CD14-positive monocyte (primary cell): ENCODE data around the gene SLC10A6. TPM values are rescaled to one million over a fixed set of nuclear protein-coding genes. Genes with fewer than 3 reads are reported as not detected.

Source experiments
- DNase-seq, 3 donors: peaks; one replicate each; pipeline ENCODE4 v3.0.0-alpha.2; 2011 to 2022
- H2AFZ ChIP-seq: 2 replicates; pipeline ENCODE4 v1.6.0; 2012; ENCODE audit warnings: mild to moderate bottlenecking, low read depth, low read length, inconsistent platforms; ENCODE audit not compliant: insufficient read depth, poor library complexity, severe bottlenecking
- H3K27ac ChIP-seq, 2 donors: 1 replicate in 1 of 2; 2 replicates in 1 of 2; pipeline ENCODE4 v1.5.1; 2012 to 2013; ENCODE audit warnings: low read length in 2 of 2, control low read depth in 1 of 2, inconsistent platforms in 1 of 2, low read depth in 1 of 2, mild to moderate bottlenecking in 1 of 2
- H3K27me3 ChIP-seq, 2 donors: one replicate each; pipeline versions ENCODE4 v1.6.0 to v1.6.1; 2011 to 2013; ENCODE audit warnings: low read length in 2 of 2; ENCODE audit not compliant: control insufficient read depth in 2 of 2, insufficient read depth in 2 of 2
- H3K36me3 ChIP-seq, 2 donors: replicated peaks in 1 of 2; 1 replicate in 1 of 2; 2 replicates in 1 of 2; pipeline versions ENCODE4 v1.5.1 to v1.6.1; 2012 to 2013; ENCODE audit warnings: low read length in 2 of 2, control low read depth in 1 of 2, inconsistent platforms in 1 of 2, mild to moderate bottlenecking in 1 of 2; ENCODE audit not compliant: insufficient read depth in 2 of 2, control insufficient read depth in 1 of 2
- H3K4me1 ChIP-seq, 2 donors: 1 replicate in 1 of 2; 2 replicates in 1 of 2; pipeline versions ENCODE4 v1.5.1 to v1.6.1; 2012 to 2013; ENCODE audit warnings: low read length in 2 of 2, control low read depth in 1 of 2, inconsistent platforms in 1 of 2, mild to moderate bottlenecking in 1 of 2, moderate library complexity in 1 of 2; ENCODE audit not compliant: insufficient read depth in 2 of 2, control insufficient read depth in 1 of 2
- H3K4me2 ChIP-seq: replicated peaks from 2 replicates; pipeline ENCODE3; 2012; ENCODE audit warnings: low read length, moderate library complexity, mild to moderate bottlenecking; ENCODE audit not compliant: poor library complexity, severe bottlenecking; ENCODE audit errors: extremely low read depth
- H3K4me3 ChIP-seq, 3 experiments: fragments of 200-600 bp in 1 of 3; sonication (generic) in 1 of 3; replicated peaks in 1 of 3; 1 replicate in 2 of 3; 2 replicates in 1 of 3; pipeline ENCODE4 v1.5.1; 2011 to 2013; ENCODE audit warnings: low read length in 3 of 3, mild to moderate bottlenecking in 3 of 3, control low read depth in 2 of 3, low read depth in 2 of 3, inconsistent platforms in 1 of 3, moderate library complexity in 1 of 3
- H3K79me2 ChIP-seq: 2 replicates; pipeline ENCODE4 v1.6.0; 2012; ENCODE audit warnings: mild to moderate bottlenecking, control low read depth, inconsistent platforms, low read length, moderate library complexity; ENCODE audit not compliant: insufficient read depth
- H3K9ac ChIP-seq: 2 replicates; pipeline ENCODE4 v1.6.0; 2017; ENCODE audit warnings: low read length, mild to moderate bottlenecking; ENCODE audit not compliant: insufficient read depth, poor library complexity, severe bottlenecking
- H3K9me3 ChIP-seq, 2 donors: replicated peaks in 1 of 2; 1 replicate in 1 of 2; 2 replicates in 1 of 2; pipeline versions ENCODE4 v1.5.1 to v1.6.1; 2012 to 2013; ENCODE audit warnings: low read length in 2 of 2, control low read depth in 1 of 2; ENCODE audit not compliant: control insufficient read depth in 1 of 2, insufficient read depth in 1 of 2
- H4K20me1 ChIP-seq: 2 replicates; pipeline ENCODE4 v1.6.0; 2012; ENCODE audit warnings: mild to moderate bottlenecking, low read length, control low read depth, moderate library complexity; ENCODE audit not compliant: insufficient read depth
- H3K27ac Mint-ChIP-seq, 7 donors: one replicate each; pipeline ENCODE4 v1.8.0; 2020; ENCODE audit warnings: mild to moderate bottlenecking in 7 of 7, mixed read lengths in 7 of 7, moderate library complexity in 6 of 7, inconsistent platforms in 2 of 7
- H3K27me3 Mint-ChIP-seq, 3 donors: one replicate each; pipeline ENCODE4 v1.8.0; 2021 to 2022; ENCODE audit warnings: low read depth in 3 of 3, mild to moderate bottlenecking in 3 of 3, mixed read lengths in 3 of 3, moderate library complexity in 3 of 3, inconsistent platforms in 1 of 3
- H3K36me3 Mint-ChIP-seq, 2 donors: one replicate each; pipeline ENCODE4 v1.8.0; 2020; ENCODE audit warnings: mixed read lengths in 2 of 2, inconsistent platforms in 1 of 2, mild to moderate bottlenecking in 1 of 2
- H3K4me1 Mint-ChIP-seq: one replicate; pipeline ENCODE4 v1.8.0; 2020; ENCODE audit warnings: mild to moderate bottlenecking, mixed read lengths
- H3K4me3 Mint-ChIP-seq, 2 donors: one replicate each; pipeline ENCODE4 v1.8.0; 2020; ENCODE audit warnings: mild to moderate bottlenecking in 2 of 2, mixed read lengths in 2 of 2, moderate library complexity in 1 of 2
- H3K9me3 Mint-ChIP-seq, 7 donors: one replicate each; pipeline ENCODE4 v1.8.0; 2020 to 2022; ENCODE audit warnings: mixed read lengths in 7 of 7, mild to moderate bottlenecking in 6 of 7, moderate library complexity in 6 of 7, inconsistent platforms in 2 of 7
- WGBS: methylation state at CpG from one replicate; pipeline ENCODE4 v1.1.5; 2013; ENCODE audit warnings: missing lambda C conversion rate; ENCODE audit not compliant: insufficient coverage; 5-methylcytosine and 5-hydroxymethylcytosine counted together
- intact Hi-C, 2 donors: fragments of 100-400 bp; cut with micrococcal nuclease; formaldehyde crosslinking; loops; one replicate each; pipeline versions ENCODE4 v1.15.0 to v1.15.1; 2023
- polyA plus RNA-seq, 3 donors: library from polyadenylated mRNA; depleted of rRNA in 1 of 3; unstranded in 2 of 3; stranded (reverse) in 1 of 3; fragments of 300-500 nt in 2 of 3; fragments of >200 nt in 1 of 3; fragmentation: Illumina TruSeq in 2 of 3; gene quantifications; 1 replicate in 2 of 3; 2 replicates in 1 of 3; pipeline ENCODE4 v1.2.3, GENCODE V29; 2012 to 2021
- TF ChIP-seq, protein P1 (sequence below): fragments of 200-600 bp; IDR thresholded peaks from one replicate; pipeline ENCODE4 v1.8.0; 2022; ENCODE audit warnings: antibody characterized with exemption, mild to moderate bottlenecking

The SLC10A6 gene
- polyA plus RNA-seq, 3 donors, result 0.08 TPM; not detected in 2

DNA sequence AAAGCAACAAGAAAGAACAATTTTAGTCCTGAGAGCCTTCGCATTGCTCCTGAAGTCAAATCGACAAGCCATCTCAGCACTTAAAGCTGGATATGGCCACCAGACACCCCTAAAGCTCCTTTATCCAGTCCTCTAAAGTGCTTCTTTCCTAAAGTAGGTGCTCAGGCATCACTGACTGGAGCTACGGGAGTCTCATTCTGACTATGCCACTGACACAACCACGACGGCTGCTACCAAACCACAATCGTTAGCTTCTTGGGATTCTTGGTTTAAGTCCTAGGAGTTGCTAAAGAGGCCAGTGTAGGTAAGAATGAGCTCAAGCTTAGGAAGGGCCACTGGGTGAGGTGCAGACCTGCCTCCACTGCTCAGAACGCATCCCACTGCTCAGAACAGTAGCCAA lies 1.0 kb downstream of the SLC10A6 start:
- Mint-ChIP-seq H3K4me3 (no peak overlapping the region), H3K27me3 (peaks cover 0 to 2% (median 0%) of the 10 kb centered on the region in 3 donors), H3K4me1 (peaks cover 5% of the 10 kb centered on the region), H3K9me3 (peaks cover 0 to 8% (median 4%) of the 10 kb centered on the region in 7 donors), H3K36me3 (no peaks in the 10 kb centered on the region), H3K27ac (no peak overlapping the region)
- H3K27me3 ChIP-seq, result no peaks in the 10 kb centered on the region
- H3K9me3 ChIP-seq, result no peaks in the 10 kb centered on the region
- H3K27ac ChIP-seq, result no peak overlapping the region
- H3K4me2 ChIP-seq, result no peak overlapping the region
- no peaks in the 10 kb centered on the region for H3K36me3 ChIP-seq
- TF ChIP-seq, protein P1, sequence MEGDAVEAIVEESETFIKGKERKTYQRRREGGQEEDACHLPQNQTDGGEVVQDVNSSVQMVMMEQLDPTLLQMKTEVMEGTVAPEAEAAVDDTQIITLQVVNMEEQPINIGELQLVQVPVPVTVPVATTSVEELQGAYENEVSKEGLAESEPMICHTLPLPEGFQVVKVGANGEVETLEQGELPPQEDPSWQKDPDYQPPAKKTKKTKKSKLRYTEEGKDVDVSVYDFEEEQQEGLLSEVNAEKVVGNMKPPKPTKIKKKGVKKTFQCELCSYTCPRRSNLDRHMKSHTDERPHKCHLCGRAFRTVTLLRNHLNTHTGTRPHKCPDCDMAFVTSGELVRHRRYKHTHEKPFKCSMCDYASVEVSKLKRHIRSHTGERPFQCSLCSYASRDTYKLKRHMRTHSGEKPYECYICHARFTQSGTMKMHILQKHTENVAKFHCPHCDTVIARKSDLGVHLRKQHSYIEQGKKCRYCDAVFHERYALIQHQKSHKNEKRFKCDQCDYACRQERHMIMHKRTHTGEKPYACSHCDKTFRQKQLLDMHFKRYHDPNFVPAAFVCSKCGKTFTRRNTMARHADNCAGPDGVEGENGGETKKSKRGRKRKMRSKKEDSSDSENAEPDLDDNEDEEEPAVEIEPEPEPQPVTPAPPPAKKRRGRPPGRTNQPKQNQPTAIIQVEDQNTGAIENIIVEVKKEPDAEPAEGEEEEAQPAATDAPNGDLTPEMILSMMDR, result no peak
- no peaks in the 10 kb centered on the region for H3K79me2 ChIP-seq
- 75% methylated on average over 6 of the region's 7 CpGs for WGBS
- no peak overlapping the region for H3K9ac ChIP-seq
- no peaks in the 10 kb centered on the region for H4K20me1 ChIP-seq
- H3K4me3 ChIP-seq, result no peak overlapping the region
- no peak for DNase-seq
- H2AFZ ChIP-seq, result no peak overlapping the region
- no peaks in the 10 kb centered on the region for H3K4me1 ChIP-seq
- intact Hi-C loops, result no loop called here

DNA sequence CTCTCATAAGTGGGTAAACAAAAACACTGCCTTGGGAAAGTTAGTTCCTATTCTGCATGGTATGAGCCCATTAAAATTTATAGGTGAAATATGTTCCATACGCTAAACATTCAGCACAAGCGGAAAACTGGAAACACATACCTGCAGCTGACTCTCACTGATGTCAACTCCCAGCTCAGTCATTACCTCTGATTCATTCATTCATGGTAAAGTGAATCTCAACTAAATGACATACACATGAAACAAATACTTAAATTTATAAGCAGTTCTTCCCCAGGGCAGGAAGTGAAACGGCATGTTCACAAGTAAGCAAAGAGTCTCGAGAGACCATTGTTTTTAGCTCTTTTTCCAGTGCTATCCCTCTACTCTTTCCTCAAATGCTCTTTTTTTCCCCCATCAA lies 1.6 kb downstream of the SLC10A6 start:
- peaks cover 0 to 2% (median 0%) of the 10 kb centered on the region in 3 donors for H3K27me3 Mint-ChIP-seq
- intact Hi-C loops, result no loop called here
- Histone ChIP-seq H2AFZ (no peak overlapping the region), H3K79me2 (no peaks in the 10 kb centered on the region), H3K4me2 (no peak overlapping the region), H3K4me3 (no peak overlapping the region), H3K9ac (no peak overlapping the region), H3K27me3 (no peaks in the 10 kb centered on the region), H3K27ac (no peak overlapping the region), H4K20me1 (no peaks in the 10 kb centered on the region), H3K36me3 (no peaks in the 10 kb centered on the region), H3K9me3 (no peaks in the 10 kb centered on the region), H3K4me1 (no peaks in the 10 kb centered on the region)
- H3K9me3 Mint-ChIP-seq, result peaks cover 0 to 8% (median 4%) of the 10 kb centered on the region in 7 donors
- TF ChIP-seq, protein P1, result no peak
- no peak for DNase-seq
- no peaks in the 10 kb centered on the region for H3K36me3 Mint-ChIP-seq
- no peak overlapping the region for H3K27ac Mint-ChIP-seq
- no peak overlapping the region for H3K4me3 Mint-ChIP-seq
- H3K4me1 Mint-ChIP-seq, result peaks cover 5% of the 10 kb centered on the region
- WGBS, result 83% methylated on average over 1 of the region's 4 CpGs
